GM21717 (cell line): Measurements from ENCODE around the gene TAS2R10.

ENCODE experiments used
- ATAC-seq: cut with Tn5 transposase; IDR thresholded peaks from one replicate; pipeline ENCODE4 v1.9.1; 2021; ENCODE audit warnings: mild to moderate bottlenecking, moderate library complexity; ENCODE audit not compliant: unreplicated experiment

TAS2R10 gene

GRCh38 chr12:10783252-10783651, 42.9 kb downstream of the TAS2R10 start:
- no peak for ATAC-seq

- no peak for ATAC-seq
Measured at GRCh38 chr12:10779103-10779502, 47.1 kb downstream of the TAS2R10 start.
